Kidney epithelial cell (primary cell): ENCODE results near the gene CLN5. TPM values are rescaled to one million over a fixed set of nuclear protein-coding genes. Genes with fewer than 3 reads are reported as not detected.

Experiments used
- DNase-seq: peaks from one replicate; pipeline ENCODE4 v3.0.0-alpha.2; 2010; ENCODE audit warnings: low read depth
- H3K27me3 ChIP-seq: 2 replicates; pipeline ENCODE4 v1.6.0; 2011; ENCODE audit warnings: low read length; ENCODE audit not compliant: control insufficient read depth, insufficient read depth
- H3K36me3 ChIP-seq: 2 replicates; pipeline ENCODE4 v1.5.1; 2011; ENCODE audit warnings: low read length; ENCODE audit not compliant: control insufficient read depth, insufficient read depth
- H3K4me3 ChIP-seq: 2 replicates; pipeline ENCODE4 v1.5.1; 2011; ENCODE audit warnings: low read depth, mild to moderate bottlenecking, control low read depth, low read length
- total RNA-seq: library from RNA; depleted of rRNA; stranded (reverse); fragments of >200 nt; gene quantifications from 2 replicates; pipeline ENCODE4 v1.2.3, GENCODE V29; 2015
- TF ChIP-seq, protein P1 (sequence below): IDR thresholded peaks from 2 replicates; pipeline ENCODE4 v1.5.1; 2011; ENCODE audit warnings: mild to moderate bottlenecking, moderate library complexity, low read length, control low read depth, inconsistent platforms; ENCODE audit not compliant: insufficient read depth, poor library complexity, severe bottlenecking

Gene CLN5
- total RNA-seq, 1 donor from 2014 or later = 26.4 TPM

DNA sequence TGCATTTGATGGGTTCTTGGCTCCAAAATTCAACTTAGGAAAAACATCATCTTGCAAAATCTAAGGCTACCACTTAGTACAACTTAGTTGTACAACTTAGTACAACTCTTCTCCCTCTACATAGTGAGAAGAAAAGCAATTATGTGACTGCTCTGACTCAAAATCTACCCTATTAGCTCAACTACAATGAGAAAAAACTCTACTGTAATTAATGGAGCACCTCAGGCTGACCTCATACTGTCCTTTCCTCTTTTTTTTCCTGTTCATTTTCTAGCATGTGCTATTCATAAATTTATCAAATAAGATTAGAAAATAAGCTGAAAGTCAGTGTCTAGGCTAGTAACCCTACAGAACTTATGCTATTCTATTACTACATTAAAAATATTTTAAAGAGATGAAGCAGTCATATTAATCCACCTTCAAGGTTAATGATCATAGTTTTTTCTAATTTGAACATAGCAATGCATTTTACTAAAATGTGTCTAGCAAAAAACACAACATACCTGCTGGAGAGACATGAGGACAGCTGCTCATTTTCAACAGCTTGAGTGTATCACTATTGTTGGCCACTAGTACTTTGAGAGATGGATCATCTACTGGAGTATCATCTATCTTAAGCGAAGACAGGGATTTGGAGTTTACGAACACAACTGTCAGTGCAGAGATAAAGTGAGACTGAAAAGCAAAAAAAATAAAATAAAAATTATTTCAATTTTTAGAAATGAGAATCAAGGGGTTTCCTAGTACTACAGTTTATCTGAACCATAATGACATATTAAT lies 23.2 kb downstream of the CLN5 start:
- Histone ChIP-seq H3K4me3 (no peak overlapping the region), H3K36me3 (no peaks in the 10 kb centered on the region), H3K27me3 (no peaks in the 10 kb centered on the region)
- TF ChIP-seq, protein P1, sequence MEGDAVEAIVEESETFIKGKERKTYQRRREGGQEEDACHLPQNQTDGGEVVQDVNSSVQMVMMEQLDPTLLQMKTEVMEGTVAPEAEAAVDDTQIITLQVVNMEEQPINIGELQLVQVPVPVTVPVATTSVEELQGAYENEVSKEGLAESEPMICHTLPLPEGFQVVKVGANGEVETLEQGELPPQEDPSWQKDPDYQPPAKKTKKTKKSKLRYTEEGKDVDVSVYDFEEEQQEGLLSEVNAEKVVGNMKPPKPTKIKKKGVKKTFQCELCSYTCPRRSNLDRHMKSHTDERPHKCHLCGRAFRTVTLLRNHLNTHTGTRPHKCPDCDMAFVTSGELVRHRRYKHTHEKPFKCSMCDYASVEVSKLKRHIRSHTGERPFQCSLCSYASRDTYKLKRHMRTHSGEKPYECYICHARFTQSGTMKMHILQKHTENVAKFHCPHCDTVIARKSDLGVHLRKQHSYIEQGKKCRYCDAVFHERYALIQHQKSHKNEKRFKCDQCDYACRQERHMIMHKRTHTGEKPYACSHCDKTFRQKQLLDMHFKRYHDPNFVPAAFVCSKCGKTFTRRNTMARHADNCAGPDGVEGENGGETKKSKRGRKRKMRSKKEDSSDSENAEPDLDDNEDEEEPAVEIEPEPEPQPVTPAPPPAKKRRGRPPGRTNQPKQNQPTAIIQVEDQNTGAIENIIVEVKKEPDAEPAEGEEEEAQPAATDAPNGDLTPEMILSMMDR = no peak
- DNase-seq = no peak

DNA sequence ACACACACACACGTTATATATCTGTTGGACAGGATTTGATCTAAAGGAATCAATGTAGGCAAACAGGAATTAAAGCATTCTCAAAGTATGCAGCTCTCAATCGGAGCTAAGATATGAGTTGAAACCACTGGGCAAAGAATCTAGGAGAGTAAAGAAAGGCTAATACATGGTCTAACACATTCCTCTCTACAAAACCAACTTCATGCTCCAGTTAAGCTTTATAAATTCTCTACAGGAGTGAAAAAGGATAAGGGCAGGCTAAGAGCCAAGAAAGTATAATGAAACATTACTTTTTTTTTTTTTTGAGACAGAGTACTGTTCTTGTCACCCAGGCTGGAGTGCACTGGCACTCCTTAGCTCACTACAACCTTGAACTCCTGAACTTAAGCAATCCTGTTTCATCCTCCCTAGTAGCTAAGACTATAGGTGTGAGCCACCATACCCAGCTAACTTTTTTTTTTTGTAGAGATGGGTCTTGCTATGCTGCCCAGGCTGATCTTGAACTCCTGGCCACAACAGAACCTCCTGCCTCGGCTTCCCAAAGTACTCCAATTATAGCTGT lies 24.5 kb downstream of the CLN5 start:
- DNase-seq = no peak
- TF ChIP-seq, protein P1 = no peak
- Histone ChIP-seq H3K4me3 (no peak overlapping the region), H3K36me3 (no peaks in the 10 kb centered on the region), H3K27me3 (no peaks in the 10 kb centered on the region)

DNA sequence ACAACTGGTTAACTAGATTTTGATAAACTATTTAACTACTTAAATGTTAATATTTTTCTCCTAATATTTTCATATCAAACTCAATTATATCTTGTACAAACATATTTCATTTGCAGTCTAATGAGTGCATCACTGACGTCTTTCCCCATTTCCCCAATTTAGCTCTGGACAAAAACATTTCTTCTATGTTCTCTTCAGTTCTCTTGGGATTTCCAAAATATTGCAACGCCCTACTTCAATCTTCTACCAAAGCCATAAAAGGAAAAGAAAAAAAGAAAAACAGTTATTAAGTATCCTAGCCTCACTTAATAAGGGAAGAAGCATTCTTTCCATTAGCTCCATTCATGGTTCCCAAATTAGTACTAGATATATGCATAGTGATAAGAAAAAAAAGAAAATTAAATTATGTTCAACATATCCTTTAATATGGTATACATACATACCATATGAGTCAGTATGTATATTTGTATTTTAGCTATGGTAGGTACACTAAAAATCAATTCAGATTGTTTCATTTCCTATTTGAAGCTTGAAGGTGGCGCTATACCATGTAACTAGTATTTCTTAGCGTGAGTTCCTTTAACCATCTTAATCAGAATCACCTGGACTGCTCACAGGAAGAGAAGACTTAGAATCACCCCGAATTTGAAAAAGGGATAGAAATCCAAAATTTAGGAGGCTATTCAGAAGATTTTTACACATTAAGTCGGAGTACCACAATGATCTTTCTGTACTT lies 25.2 kb downstream of the CLN5 start:
- no peak for DNase-seq
- no peak overlapping the region for H3K4me3 ChIP-seq
- H3K36me3 ChIP-seq = no peaks in the 10 kb centered on the region
- H3K27me3 ChIP-seq = no peaks in the 10 kb centered on the region
- TF ChIP-seq, protein P1 = no peak

DNA sequence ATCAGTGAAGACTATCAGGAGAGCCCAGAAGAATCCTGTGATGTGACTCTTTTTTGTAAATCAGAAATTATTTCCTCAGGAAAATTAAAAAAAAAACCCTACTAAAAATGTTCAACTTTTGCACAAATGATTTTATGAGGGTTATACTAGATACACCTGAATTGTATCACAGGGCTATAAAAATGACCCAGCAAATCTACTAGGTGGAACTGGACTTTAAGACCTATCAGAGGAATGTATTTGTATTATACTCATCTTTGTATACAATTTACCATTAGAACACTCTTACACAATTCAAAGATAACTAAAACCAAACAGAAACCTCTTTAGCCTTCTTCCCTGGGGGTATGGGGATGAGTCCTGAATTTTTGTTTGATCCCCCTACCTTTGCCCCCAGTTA lies 27.9 kb downstream of the CLN5 start:
- Histone ChIP-seq H3K4me3 (no peak overlapping the region), H3K27me3 (no peaks in the 10 kb centered on the region), H3K36me3 (no peaks in the 10 kb centered on the region)
- TF ChIP-seq, protein P1 = no peak
- no peak for DNase-seq

DNA sequence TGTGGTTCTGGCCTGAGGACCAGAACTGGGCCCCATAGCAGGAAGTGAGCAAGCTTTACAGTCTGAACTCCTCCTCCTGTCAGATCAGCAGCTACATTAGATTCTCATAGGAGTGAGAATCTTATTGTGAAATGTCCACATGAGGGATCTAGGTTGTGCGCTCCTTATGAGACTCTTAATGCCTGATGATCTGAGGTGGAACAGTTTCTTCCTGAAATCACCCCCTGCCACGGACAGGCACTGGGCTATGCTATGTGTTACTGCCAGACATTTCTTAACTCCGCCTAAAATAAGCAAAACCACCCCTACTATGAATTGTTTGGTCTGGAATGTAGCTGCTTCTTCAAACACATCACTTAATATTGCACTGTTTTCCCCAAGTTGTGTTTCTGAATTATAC lies 30.5 kb downstream of the CLN5 start:
- Histone ChIP-seq H3K27me3 (no peaks in the 10 kb centered on the region), H3K4me3 (no peak overlapping the region), H3K36me3 (no peaks in the 10 kb centered on the region)
- TF ChIP-seq, protein P1 = no peak
- DNase-seq = no peak
